ENCODE measurements around the gene CHGA. TPM values are rescaled to one million over a fixed set of nuclear protein-coding genes. Genes with fewer than 3 reads are reported as not detected.

The CHGA gene
- total RNA-seq, 2 donors from 2014 or later: 40.5 to 55.7 TPM

- 85% methylated on average over 5 of the region's 5 CpGs for WGBS
- Histone ChIP-seq H3K36me3 (no peaks in the 10 kb centered on the region), H3K4me3 (no peak overlapping the region), H3K4me1 (replicated peaks) (peaks cover 4% of the 10 kb centered on the region), H3K27me3 (replicated peaks; ENCODE audit: insufficient read depth) (no peaks in the 10 kb centered on the region), H3K27ac (no peak overlapping the region), H3K9me3 (no peaks in the 10 kb centered on the region)
- no peak for DNase-seq (ENCODE audit: low spot score)
- no peak for TF ChIP-seq CTCF (IDR thresholded peaks at IDR 0.05)
- TF ChIP-seq POLR2AphosphoS5 (IDR thresholded peaks at IDR 0.05): no peak
- TF ChIP-seq POLR2A (IDR thresholded peaks at IDR 0.05): no peak
- intact Hi-C loops (cut with DNase I): no loop called here
Observed at GRCh38 chr14:92984082-92984788, 61.3 kb downstream of the CHGA start.

Other genes with a start within 250 kb of the CHGA start
- 100 to 1,000 TPM in 1 of 2 donors, 10 to 100 TPM in 1; 88.3 to 155 TPM for gene LGMN, start 174.5 kb upstream of the CHGA start, total RNA-seq
- 10 to 100 TPM; 63.5 to 69.5 TPM for gene GOLGA5, start 128.8 kb upstream of the CHGA start, total RNA-seq
- gene ITPK1, start 192.8 kb downstream of the CHGA start, total RNA-seq: 100 to 1,000 TPM in 1 of 2 donors, 10 to 100 TPM in 1; 77.1 to 118 TPM

All from prostate gland (tissue), 2 donors.